ENCODE measurements around the gene TMCO1.

DNA sequence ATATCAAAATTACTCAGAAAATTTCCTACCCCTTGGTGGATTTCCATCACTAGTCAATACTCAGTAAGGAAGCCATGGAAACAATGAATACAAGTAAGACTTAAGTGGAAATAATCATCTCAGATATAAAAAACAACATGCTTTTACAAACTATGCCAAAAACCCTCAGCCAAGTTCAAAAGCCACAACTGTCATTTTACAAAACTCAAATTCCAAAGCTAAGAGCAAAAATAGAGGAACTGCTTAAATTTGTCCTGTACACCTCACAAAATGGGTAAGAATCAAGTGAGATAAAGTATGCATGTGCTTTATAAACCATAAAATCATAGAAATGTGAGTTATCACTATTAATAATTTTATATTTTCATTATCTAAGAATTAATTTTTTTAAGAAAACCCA is 9.6 kb downstream of the TMCO1 start:
- TF ChIP-seq, protein P1, sequence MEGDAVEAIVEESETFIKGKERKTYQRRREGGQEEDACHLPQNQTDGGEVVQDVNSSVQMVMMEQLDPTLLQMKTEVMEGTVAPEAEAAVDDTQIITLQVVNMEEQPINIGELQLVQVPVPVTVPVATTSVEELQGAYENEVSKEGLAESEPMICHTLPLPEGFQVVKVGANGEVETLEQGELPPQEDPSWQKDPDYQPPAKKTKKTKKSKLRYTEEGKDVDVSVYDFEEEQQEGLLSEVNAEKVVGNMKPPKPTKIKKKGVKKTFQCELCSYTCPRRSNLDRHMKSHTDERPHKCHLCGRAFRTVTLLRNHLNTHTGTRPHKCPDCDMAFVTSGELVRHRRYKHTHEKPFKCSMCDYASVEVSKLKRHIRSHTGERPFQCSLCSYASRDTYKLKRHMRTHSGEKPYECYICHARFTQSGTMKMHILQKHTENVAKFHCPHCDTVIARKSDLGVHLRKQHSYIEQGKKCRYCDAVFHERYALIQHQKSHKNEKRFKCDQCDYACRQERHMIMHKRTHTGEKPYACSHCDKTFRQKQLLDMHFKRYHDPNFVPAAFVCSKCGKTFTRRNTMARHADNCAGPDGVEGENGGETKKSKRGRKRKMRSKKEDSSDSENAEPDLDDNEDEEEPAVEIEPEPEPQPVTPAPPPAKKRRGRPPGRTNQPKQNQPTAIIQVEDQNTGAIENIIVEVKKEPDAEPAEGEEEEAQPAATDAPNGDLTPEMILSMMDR (IDR thresholded peaks at IDR 0.05), result no peak
- no peak for TF ChIP-seq POLR2A (IDR thresholded peaks at IDR 0.05)
